SJSA1 (cell line): ENCODE data around the gene UBB. TPM values are rescaled to one million over a fixed set of nuclear protein-coding genes. Genes with fewer than 3 reads are reported as not detected.
"Not testable (repeated sequence)": the region's sequence is repeated elsewhere in the genome, so short reads cannot be mapped to it uniquely, and the experiment has no call there.

Source experiments
- DNase-seq, 2 experiments: peaks; one replicate each; pipeline ENCODE4 v3.0.0-alpha.2; 2015 to 2020; ENCODE audit warnings: low spot score in 2 of 2, low read depth in 1 of 2
- H3K27ac ChIP-seq: fragments of 250-450 bp; sonication (Bioruptor Pico); 2 replicates; pipeline ENCODE4 v1.5.1; 2020; ENCODE audit warnings: mild to moderate bottlenecking, moderate library complexity
- H3K27me3 ChIP-seq: fragments of 250-450 bp; sonication (Bioruptor Pico); replicated peaks from 2 replicates; pipeline ENCODE4 v1.5.1; 2020; ENCODE audit warnings: mild to moderate bottlenecking, moderate library complexity
- H3K36me3 ChIP-seq: fragments of 250-450 bp; sonication (Bioruptor Pico); 2 replicates; pipeline ENCODE4 v1.5.1; 2020; ENCODE audit warnings: mild to moderate bottlenecking
- H3K4me1 ChIP-seq: fragments of 250-450 bp; sonication (Bioruptor Pico); replicated peaks from 2 replicates; pipeline ENCODE4 v1.6.1; 2021; ENCODE audit warnings: mild to moderate bottlenecking
- H3K4me3 ChIP-seq: fragments of 250-450 bp; sonication (Bioruptor Pico); 2 replicates; pipeline ENCODE4 v1.5.1; 2020; ENCODE audit warnings: mild to moderate bottlenecking
- H3K9me3 ChIP-seq: fragments of 250-450 bp; sonication (Bioruptor Pico); replicated peaks from 2 replicates; pipeline ENCODE4 v1.5.1; 2020; ENCODE audit warnings: mild to moderate bottlenecking
- total RNA-seq: library from RNA; depleted of rRNA; stranded (reverse); fragments of >200 nt; shearing (Covaris generic); gene quantifications from 2 replicates; pipeline ENCODE4 v1.2.3, GENCODE V29; 2014

The UBB gene
- total RNA-seq, 1 experiment from 2014 or later: 1,919 TPM

- Histone ChIP-seq H3K27ac (no peak overlapping the region), H3K9me3 (no peaks in the 10 kb centered on the region), H3K36me3 (peaks cover 25% of the 10 kb centered on the region), H3K27me3 (no peaks in the 10 kb centered on the region), H3K4me1 (peaks cover 11% of the 10 kb centered on the region), H3K4me3 (no peak overlapping the region)
- no peak for DNase-seq
Observed at GRCh38 chr17:16383772-16384287, 2.9 kb downstream of the UBB start.

- H3K27me3 ChIP-seq: no peaks in the 10 kb centered on the region
- peaks cover 25% of the 10 kb centered on the region for H3K36me3 ChIP-seq
- H3K4me3 ChIP-seq: no peak overlapping the region
- H3K27ac ChIP-seq: no peak overlapping the region
- DNase-seq: no peak
- no peaks in the 10 kb centered on the region for H3K9me3 ChIP-seq
- peaks cover 11% of the 10 kb centered on the region for H3K4me1 ChIP-seq
Observed at GRCh38 chr17:16384557-16384956, 3.7 kb downstream of the UBB start.

DNA sequence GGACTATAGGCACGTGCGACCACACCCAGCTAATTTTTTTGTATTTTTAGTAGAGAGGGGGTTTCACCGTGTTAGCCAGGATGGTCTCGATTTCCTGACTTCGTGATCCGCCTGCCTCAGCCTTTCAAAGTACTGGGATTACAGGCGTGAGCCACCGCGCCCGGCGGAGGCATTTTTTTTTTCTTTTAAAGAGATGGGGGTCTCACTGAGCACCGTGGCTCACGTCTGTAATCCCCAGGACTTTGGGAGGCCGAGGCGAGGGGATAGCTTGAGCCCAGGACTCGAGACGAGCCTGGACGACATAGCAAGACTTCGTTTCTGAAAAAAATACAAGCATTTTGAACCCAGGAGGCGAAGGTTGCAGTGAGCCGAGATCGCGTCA lies 5.2 kb downstream of the UBB start:
- H3K4me1 ChIP-seq, H3K9me3 ChIP-seq, DNase-seq, H3K27ac ChIP-seq, H3K27me3 ChIP-seq: not testable (repeated sequence)
- Histone ChIP-seq H3K36me3 (peaks cover 25% of the 10 kb centered on the region), H3K4me3 (peak overlapping the region; percentile 40)

DNA sequence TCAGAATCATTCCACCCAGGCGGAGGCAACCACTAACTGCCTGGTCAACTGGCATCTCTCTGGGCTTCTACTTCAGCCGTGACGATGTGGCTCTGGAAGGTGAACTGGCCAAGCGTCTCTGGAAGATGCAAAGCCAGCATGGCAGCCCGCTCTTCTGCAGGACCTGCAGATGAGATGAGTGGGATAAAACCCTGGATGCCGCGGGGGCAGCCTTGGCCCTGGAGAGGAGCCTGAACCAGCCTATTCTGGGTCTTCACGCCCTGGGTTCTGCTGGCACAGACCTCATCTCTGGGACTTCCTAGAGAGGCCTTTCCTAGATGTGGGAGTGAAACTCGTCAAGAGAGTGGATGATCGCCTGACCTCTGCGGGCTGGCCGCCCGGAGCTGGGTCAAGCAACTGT lies 10.6 kb downstream of the UBB start:
- Histone ChIP-seq H3K36me3 (no peaks in the 10 kb centered on the region), H3K27ac (no peak overlapping the region), H3K9me3 (no peaks in the 10 kb centered on the region), H3K4me1 (no peaks in the 10 kb centered on the region), H3K4me3 (no peak overlapping the region), H3K27me3 (no peaks in the 10 kb centered on the region)
- no peak for DNase-seq

- H3K9me3 ChIP-seq, H3K27me3 ChIP-seq, H3K4me3 ChIP-seq, H3K4me1 ChIP-seq, H3K36me3 ChIP-seq, DNase-seq, H3K27ac ChIP-seq: not testable (repeated sequence)
Observed at GRCh38 chr17:16392491-16392890, 11.6 kb downstream of the UBB start.

DNA sequence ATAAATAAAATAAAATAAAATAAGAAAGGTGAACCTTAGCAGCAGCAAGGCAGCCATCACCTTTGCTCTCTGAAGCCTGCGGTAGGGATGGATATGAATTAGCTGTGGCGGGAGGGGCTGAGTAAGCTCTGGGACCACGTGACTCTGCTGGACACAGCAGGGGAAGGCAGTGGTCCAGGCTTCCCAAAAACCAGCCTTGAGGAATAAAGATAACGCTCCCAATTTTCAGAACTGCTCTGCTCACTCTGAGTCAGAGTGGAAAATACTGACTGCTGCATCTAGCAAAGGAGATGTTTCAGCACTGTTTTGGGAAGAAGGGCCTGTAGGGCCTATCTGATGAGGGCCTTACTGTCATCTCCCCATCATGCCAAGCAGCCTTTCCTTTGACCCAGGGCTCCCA lies 15.0 kb downstream of the UBB start:
- not testable (repeated sequence) for H3K27me3 ChIP-seq, H3K9me3 ChIP-seq, DNase-seq, H3K36me3 ChIP-seq, H3K4me1 ChIP-seq, H3K4me3 ChIP-seq, H3K27ac ChIP-seq

DNA sequence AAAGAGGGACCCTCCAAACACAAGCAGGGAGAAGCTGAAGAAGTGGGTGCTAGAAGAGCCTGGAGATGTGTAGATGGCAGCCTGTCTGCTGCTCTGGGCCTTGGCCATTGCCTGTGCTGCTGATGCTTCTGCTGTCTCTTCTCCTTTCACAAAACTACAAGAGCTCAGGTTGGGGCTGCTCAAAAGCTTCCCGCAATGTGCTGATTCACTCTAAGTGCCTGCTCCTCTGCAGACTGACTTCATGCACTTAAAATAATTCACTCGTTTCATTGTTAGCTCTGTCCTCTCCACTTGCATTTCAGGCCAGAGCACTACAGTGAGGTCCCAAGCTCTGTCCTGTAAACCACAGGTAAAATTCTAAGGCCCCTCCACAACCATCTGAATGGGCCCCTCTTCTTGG lies 15.8 kb downstream of the UBB start:
- not testable (repeated sequence) for H3K27ac ChIP-seq, H3K36me3 ChIP-seq, H3K4me1 ChIP-seq, H3K9me3 ChIP-seq, DNase-seq, H3K27me3 ChIP-seq, H3K4me3 ChIP-seq

DNA sequence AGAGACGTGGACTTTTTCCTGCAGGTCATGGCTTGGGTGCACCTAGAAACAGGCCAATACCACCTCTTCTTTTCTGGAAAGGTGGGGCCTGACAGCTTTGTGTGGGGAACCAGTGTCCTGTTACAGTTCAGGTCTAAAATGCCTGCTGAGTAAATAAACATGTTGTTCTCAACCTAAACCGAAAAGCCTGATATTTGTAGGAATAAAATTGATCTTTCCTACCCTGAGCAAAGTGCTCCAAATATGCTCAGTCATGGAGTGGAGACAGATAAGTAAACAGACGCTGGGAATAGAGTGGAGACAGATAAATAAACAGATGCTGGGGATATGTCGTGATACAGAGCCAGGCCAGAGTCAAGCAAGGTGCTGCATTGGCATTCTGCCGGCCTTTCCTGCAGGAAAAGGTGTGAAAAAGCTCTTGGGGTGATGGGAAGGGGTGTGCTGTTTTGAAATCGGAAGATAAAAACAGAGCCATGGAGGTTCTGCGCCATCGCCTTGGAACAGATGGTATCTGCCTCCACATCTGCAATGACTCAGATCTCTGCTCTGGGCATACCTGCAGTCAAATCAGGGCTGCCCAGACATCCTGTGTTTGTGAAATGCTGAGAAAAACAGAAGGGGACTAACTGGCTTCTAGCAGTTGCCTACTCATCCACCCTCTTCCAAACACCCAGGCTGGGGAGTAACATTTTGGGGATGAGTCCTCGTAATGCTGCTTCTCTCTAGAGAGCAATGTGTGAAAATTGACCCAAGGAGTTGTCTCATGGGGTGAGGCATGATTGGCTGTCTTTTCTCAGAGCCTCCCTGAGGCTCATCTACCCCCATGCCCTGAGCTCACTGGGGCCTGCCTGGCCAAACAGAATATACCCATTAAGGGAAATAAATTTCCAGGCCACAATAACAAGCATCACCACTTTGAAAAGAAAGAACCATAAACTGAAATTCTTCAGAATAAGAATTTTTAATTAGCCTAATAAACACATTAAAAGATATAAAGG lies 17.7 kb downstream of the UBB start:
- Histone ChIP-seq H3K27ac (no peak overlapping the region), H3K27me3 (no peaks in the 10 kb centered on the region), H3K4me1 (no peaks in the 10 kb centered on the region), H3K4me3 (no peak overlapping the region), H3K9me3 (no peaks in the 10 kb centered on the region), H3K36me3 (no peaks in the 10 kb centered on the region)
- no peak for DNase-seq

DNA sequence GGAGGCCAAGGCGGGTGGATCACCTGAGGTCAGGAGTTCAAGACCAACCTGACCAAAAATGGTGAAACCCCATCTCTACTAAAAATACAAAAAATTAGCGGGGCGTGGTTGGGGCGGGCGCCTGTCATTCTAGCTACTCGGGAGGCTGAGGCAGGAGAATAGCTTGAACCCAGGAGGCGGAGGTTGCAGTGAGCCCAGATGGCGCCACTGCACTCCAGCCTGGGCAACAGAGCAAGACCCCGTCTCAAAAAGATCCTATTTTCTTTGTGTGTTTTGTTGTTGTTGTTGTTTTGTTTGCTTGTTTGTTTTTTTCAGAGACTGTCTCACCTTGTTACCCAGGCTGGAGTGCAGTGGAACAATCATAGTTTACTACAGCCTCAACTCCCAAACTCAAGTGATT lies 23.0 kb downstream of the UBB start:
- DNase-seq, H3K4me3 ChIP-seq, H3K4me1 ChIP-seq, H3K27ac ChIP-seq, H3K9me3 ChIP-seq, H3K27me3 ChIP-seq, H3K36me3 ChIP-seq: not testable (repeated sequence)

- no peaks in the 10 kb centered on the region for H3K36me3 ChIP-seq
- no peak for DNase-seq
- no peaks in the 10 kb centered on the region for H3K27me3 ChIP-seq
- H3K9me3 ChIP-seq: no peaks in the 10 kb centered on the region
- no peak overlapping the region for H3K27ac ChIP-seq
- no peak overlapping the region for H3K4me3 ChIP-seq
- H3K4me1 ChIP-seq: no peaks in the 10 kb centered on the region
Observed at GRCh38 chr17:16406742-16407674, 26.1 kb downstream of the UBB start.

GRCh38 chr17:16407911-16408588 lies 27.2 kb downstream of the UBB start:
- H3K9me3 ChIP-seq: no peaks in the 10 kb centered on the region
- DNase-seq: peak in 1 of 2 experiments; percentile 16
- no peaks in the 10 kb centered on the region for H3K36me3 ChIP-seq
- H3K4me1 ChIP-seq: no peaks in the 10 kb centered on the region
- H3K4me3 ChIP-seq: no peak overlapping the region
- H3K27me3 ChIP-seq: no peaks in the 10 kb centered on the region
- H3K27ac ChIP-seq: no peak overlapping the region

DNA sequence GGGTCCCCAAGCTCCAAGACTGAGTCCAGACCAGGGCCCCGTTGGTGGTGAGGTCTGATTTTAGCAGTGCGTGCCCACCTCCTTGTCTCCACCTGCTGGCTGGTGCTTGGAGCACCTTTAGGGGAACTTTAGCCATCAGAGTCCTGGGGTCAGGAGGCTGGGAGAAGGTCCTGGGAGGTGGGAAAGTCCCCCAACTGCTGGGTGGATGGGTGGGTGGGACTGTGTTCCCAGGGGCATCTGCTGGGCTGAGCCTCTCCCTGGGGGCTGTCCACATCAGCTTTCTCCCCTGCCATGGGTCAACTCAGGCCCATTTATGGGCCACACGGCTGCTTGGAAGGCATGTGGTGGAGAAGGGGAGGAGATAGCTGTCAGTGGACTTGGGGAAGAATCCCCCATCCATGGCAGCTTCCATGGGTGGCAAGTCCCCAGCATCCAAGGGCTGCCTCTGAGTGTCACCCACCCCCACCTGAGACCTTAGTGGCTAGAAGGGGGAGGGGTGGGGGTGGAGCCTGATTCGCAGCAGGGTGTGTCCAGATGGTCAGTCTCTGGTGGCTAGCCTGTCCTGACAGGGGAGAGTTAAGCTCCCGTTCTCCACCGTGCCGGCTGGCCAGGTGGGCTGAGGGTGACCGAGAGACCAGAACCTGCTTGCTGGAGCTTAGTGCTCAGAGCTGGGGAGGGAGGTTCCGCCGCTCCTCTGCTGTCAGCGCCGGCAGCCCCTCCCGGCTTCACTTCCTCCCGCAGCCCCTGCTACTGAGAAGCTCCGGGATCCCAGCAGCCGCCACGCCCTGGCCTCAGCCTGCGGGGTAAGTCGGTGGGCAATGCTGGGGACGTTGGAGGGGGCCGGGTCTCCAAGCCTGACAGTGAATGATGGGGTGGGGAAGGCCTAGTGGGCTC lies 34.4 kb downstream of the UBB start, which contains the start of gene TRPV2:
Gene TRPV2, plus strand, starts transcription at position 541 of the 894 bp plus-strand sequence. CDS start 2,098 bp downstream, outside the sequence.
- Histone ChIP-seq H3K9me3 (no peaks in the 10 kb centered on the region), H3K4me3 (no peak within 1 kb of the TSS), H3K27ac (no peak within 1 kb of the TSS), H3K4me1 (peaks cover 31% of the 10 kb centered on the region), H3K36me3 (no peaks in the 10 kb centered on the region), H3K27me3 (no peaks in the 10 kb centered on the region)
- no peak for DNase-seq
